Neural crest cell (in vitro differentiated cells): ENCODE measurements around the gene BAIAP2. TPM values are rescaled to one million over a fixed set of nuclear protein-coding genes. Genes with fewer than 3 reads are reported as not detected.

Source experiments
- DNase-seq: peaks from one replicate; pipeline ENCODE4 v3.0.0; 2021; ENCODE audit warnings: low read depth, mixed read lengths, low spot score
- H3K27ac Mint-ChIP-seq: one replicate; pipeline ENCODE4 v1.8.0; 2021; ENCODE audit warnings: mild to moderate bottlenecking, mixed read lengths; ENCODE audit not compliant: unreplicated experiment
- H3K27me3 Mint-ChIP-seq: 2 replicates; pipeline ENCODE4 v1.8.0; 2021; ENCODE audit warnings: low read depth, mild to moderate bottlenecking, mixed read lengths
- H3K36me3 Mint-ChIP-seq: 2 replicates; pipeline ENCODE4 v1.8.0; 2021; ENCODE audit warnings: low read depth, mild to moderate bottlenecking, mixed read lengths
- H3K4me1 Mint-ChIP-seq: 2 replicates; pipeline ENCODE4 v1.8.0; 2021; ENCODE audit warnings: mixed read lengths
- H3K4me3 Mint-ChIP-seq: one replicate; pipeline ENCODE4 v1.8.0; 2021; ENCODE audit warnings: mild to moderate bottlenecking, mixed read lengths
- H3K9me3 Mint-ChIP-seq: 2 replicates; pipeline ENCODE4 v1.8.0; 2021; ENCODE audit warnings: mixed read lengths
- CTCF ChIP-seq: fragments of 200-600 bp; sonication (generic); conservative IDR thresholded peaks from 2 replicates; pipeline ENCODE4 v1.5.0; 2021; ENCODE audit warnings: antibody characterized with exemption, mild to moderate bottlenecking
- total RNA-seq: library from RNA; stranded (reverse); gene quantifications from 2 replicates; pipeline ENCODE4 v1.2.1, GENCODE V29; 2021

BAIAP2 gene
- total RNA-seq, 1 donor from 2014 or later: 47.5 TPM

- no peaks in the 10 kb centered on the region for H3K9me3 Mint-ChIP-seq
- DNase-seq: no peak
- no peak overlapping the region for H3K27ac Mint-ChIP-seq
- peaks cover 28% of the 10 kb centered on the region for H3K4me1 Mint-ChIP-seq
- TF ChIP-seq CTCF: no peak
- no peaks in the 10 kb centered on the region for H3K27me3 Mint-ChIP-seq
- no peaks in the 10 kb centered on the region for H3K36me3 Mint-ChIP-seq
- no peak overlapping the region for H3K4me3 Mint-ChIP-seq
Observed at GRCh38 chr17:81053041-81053970, 18.4 kb downstream of the BAIAP2 start.

DNA sequence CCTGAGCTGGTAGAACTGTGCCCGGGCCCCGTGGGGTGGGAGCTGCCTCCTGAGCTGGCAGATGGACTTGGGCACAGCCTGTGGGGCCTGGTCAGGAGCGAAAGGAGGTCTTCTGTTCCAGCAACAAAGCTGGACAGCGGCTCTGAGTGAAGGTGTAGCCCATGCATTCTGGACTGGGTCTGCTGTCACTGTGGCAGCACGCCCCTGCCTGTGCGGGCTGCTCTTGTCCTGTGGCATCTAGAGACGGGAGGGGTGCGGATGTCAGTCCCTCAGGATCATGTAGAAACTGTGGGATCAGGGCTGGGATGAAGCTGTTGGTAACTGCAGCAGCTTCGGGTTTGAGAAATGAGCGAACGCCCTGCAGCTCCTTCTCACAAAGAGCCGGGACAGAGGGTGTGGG lies 19.4 kb downstream of the BAIAP2 start:
- H3K36me3 Mint-ChIP-seq: no peaks in the 10 kb centered on the region
- TF ChIP-seq CTCF: no peak
- H3K27ac Mint-ChIP-seq: no peak overlapping the region
- no peak for DNase-seq
- H3K27me3 Mint-ChIP-seq: no peaks in the 10 kb centered on the region
- H3K9me3 Mint-ChIP-seq: no peaks in the 10 kb centered on the region
- H3K4me3 Mint-ChIP-seq: no peak overlapping the region
- H3K4me1 Mint-ChIP-seq: peaks cover 27% of the 10 kb centered on the region

DNA sequence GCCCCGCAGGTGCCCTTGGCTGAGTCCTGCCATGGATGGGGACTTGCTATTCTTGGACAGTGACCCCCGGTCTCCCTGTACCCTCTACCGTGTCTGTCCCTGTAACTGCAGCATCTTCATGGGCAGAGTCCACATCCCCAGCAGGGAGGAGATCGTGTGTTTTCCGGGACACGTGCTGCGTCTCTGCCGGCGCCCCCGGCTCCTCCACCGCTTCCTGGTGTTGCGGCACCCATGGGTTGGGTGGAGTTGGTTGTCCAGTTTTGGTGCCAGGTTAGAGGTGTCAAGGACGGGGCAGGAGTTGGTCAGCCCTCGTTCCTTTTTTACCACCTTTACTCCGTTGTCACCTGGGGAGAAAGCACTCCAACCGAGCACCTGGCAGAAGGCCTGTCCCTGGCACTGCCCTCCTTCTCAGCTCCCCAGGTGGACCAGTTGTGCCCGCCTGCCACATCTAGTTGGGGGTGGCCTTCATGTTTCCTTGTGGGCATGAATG lies 20.0 kb downstream of the BAIAP2 start:
- Mint-ChIP-seq H3K9me3 (no peaks in the 10 kb centered on the region), H3K4me3 (no peak overlapping the region), H3K36me3 (no peaks in the 10 kb centered on the region), H3K4me1 (peaks cover 24% of the 10 kb centered on the region), H3K27ac (no peak overlapping the region), H3K27me3 (no peaks in the 10 kb centered on the region)
- DNase-seq: no peak
- TF ChIP-seq CTCF: no peak

DNA sequence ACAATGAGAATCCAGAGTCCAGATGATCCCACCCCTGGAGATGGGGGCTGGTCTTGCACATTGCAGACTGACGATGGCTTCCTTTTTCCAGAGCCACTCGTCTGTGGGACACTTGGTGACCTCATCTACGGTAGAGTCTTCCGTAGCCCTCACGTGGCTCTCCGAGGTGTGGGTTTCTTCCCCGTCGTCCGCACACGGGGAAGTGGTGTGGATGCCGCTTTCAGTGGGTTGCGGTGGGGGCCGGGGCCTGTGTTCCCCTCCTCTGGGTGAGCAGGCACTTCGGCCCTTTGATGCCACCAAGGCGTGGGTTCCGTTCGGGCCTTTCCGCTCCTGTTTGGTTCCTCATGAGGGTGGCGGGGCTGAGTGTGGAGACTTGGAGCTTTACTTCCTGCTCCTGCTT lies 21.4 kb downstream of the BAIAP2 start:
- TF ChIP-seq CTCF: no peak
- H3K27ac Mint-ChIP-seq: no peak overlapping the region
- peaks cover 19% of the 10 kb centered on the region for H3K4me1 Mint-ChIP-seq
- H3K36me3 Mint-ChIP-seq: no peaks in the 10 kb centered on the region
- H3K27me3 Mint-ChIP-seq: no peaks in the 10 kb centered on the region
- H3K4me3 Mint-ChIP-seq: no peak overlapping the region
- no peaks in the 10 kb centered on the region for H3K9me3 Mint-ChIP-seq
- DNase-seq: no peak

- H3K27ac Mint-ChIP-seq: peak overlapping the region; percentile 97
- no peak for DNase-seq
Observed at GRCh38 chr17:81057079-81057730, 22.3 kb downstream of the BAIAP2 start.

More at GRCh38 chr17:81057079-81057730, 22.3 kb downstream of the BAIAP2 start:
- no peak for TF ChIP-seq CTCF
- no peaks in the 10 kb centered on the region for H3K27me3 Mint-ChIP-seq
- H3K36me3 Mint-ChIP-seq: no peaks in the 10 kb centered on the region
- H3K4me1 Mint-ChIP-seq: peaks cover 15% of the 10 kb centered on the region
- no peaks in the 10 kb centered on the region for H3K9me3 Mint-ChIP-seq
- H3K4me3 Mint-ChIP-seq: no peak overlapping the region
